ENCODE results near the gene TRIM75. TPM values are rescaled to one million over a fixed set of nuclear protein-coding genes. Genes with fewer than 3 reads are reported as not detected.
"Not testable (repeated sequence)": the region's sequence is repeated elsewhere in the genome, so short reads cannot be mapped to it uniquely, and the experiment has no call there.

TRIM75 gene
- total RNA-seq, 2 experiments from 2014 or later: not detected

GRCh38 chr4:165031436-165032211 is 22.0 kb upstream of the TRIM75 start, which contains the start of gene TRIM60:
TRIM60 (plus strand) TSS chr4:165031999; CDS start chr4:165040073, 8,074 bp downstream.
- CTCF ChIA-PET: no interaction called here
- no peaks in the 10 kb centered on the region for H3K4me1 Mint-ChIP-seq
- H3K36me3 Mint-ChIP-seq (ENCODE audit: low read depth): no peaks in the 10 kb centered on the region
- no peak for DNase-seq
- no peak within 1 kb of the TSS for H3K4me3 Mint-ChIP-seq
- POLR2A ChIA-PET: no interaction called here
- no peak within 1 kb of the TSS for H3K27ac Mint-ChIP-seq
- H3K9me3 Mint-ChIP-seq: no peaks in the 10 kb centered on the region
- peaks cover 2% of the 10 kb centered on the region for H3K27me3 Mint-ChIP-seq

GRCh38 chr4:165048170-165048569 is 5.5 kb upstream of the TRIM75 start:
- H3K4me1 Mint-ChIP-seq: no peaks in the 10 kb centered on the region
- H3K36me3 Mint-ChIP-seq (ENCODE audit: low read depth): no peaks in the 10 kb centered on the region
- no peak overlapping the region for H3K27ac Mint-ChIP-seq
- CTCF ChIA-PET: no interaction called here
- POLR2A ChIA-PET: interaction anchor here (0.6 kb wide), 1 partner anchor 28 kb away, joined by 4 read pairs; no protein-coding TSS in a partner anchor
- peaks cover 5% of the 10 kb centered on the region for H3K27me3 Mint-ChIP-seq
- no peak overlapping the region for H3K4me3 Mint-ChIP-seq
- H3K9me3 Mint-ChIP-seq: no peaks in the 10 kb centered on the region
- DNase-seq: no peak

- Mint-ChIP-seq H3K36me3 (ENCODE audit: low read depth) (no peaks in the 10 kb centered on the region), H3K27me3 (no peaks in the 10 kb centered on the region), H3K27ac (no peak overlapping the region), H3K4me1 (no peaks in the 10 kb centered on the region), H3K4me3 (no peak overlapping the region), H3K9me3 (no peaks in the 10 kb centered on the region)
- no peak for DNase-seq
- ChIA-PET CTCF (no interaction called here), POLR2A (no interaction called here)
These were observed 1.0 kb upstream of the TRIM75 start for GRCh38 chr4:165052627-165053026.

GRCh38 chr4:165055601-165056000 is 1.9 kb downstream of the TRIM75 start:
- Mint-ChIP-seq H3K4me3 (no peak overlapping the region), H3K27me3 (no peaks in the 10 kb centered on the region), H3K27ac (no peak overlapping the region), H3K4me1 (no peaks in the 10 kb centered on the region), H3K9me3 (no peaks in the 10 kb centered on the region), H3K36me3 (ENCODE audit: low read depth) (no peaks in the 10 kb centered on the region)
- POLR2A ChIA-PET: no interaction called here
- CTCF ChIA-PET: no interaction called here
- no peak for DNase-seq

- no peak overlapping the region for H3K4me3 Mint-ChIP-seq
- DNase-seq: no peak
- no peaks in the 10 kb centered on the region for H3K9me3 Mint-ChIP-seq
- no peak overlapping the region for H3K27ac Mint-ChIP-seq
- ChIA-PET POLR2A (interaction anchor here (0.5 kb wide), 1 partner anchor 131 kb away, joined by 3 read pairs; no protein-coding TSS in a partner anchor), CTCF (no interaction called here)
- no peaks in the 10 kb centered on the region for H3K27me3 Mint-ChIP-seq
- H3K4me1 Mint-ChIP-seq: no peaks in the 10 kb centered on the region
- no peaks in the 10 kb centered on the region for H3K36me3 Mint-ChIP-seq (ENCODE audit: low read depth)
These were observed 5.0 kb downstream of the TRIM75 start for GRCh38 chr4:165058666-165059065.

- Mint-ChIP-seq H3K4me1 (no peaks in the 10 kb centered on the region), H3K4me3 (no peak overlapping the region), H3K9me3 (no peaks in the 10 kb centered on the region), H3K27me3 (no peaks in the 10 kb centered on the region), H3K27ac (no peak overlapping the region), H3K36me3 (ENCODE audit: low read depth) (no peaks in the 10 kb centered on the region)
- CTCF ChIA-PET: no interaction called here
- POLR2A ChIA-PET: interaction anchor here (0.5 kb wide), 1 partner anchor 131 kb away, joined by 3 read pairs; no protein-coding TSS in a partner anchor
- DNase-seq: no peak
These were observed 5.7 kb downstream of the TRIM75 start for GRCh38 chr4:165059386-165059785.

- POLR2A ChIA-PET: interaction anchor here (0.7 kb wide), 1 partner anchor 305 kb away, joined by 3 read pairs; no protein-coding TSS in a partner anchor
- Mint-ChIP-seq H3K36me3 (ENCODE audit: low read depth) (no peaks in the 10 kb centered on the region), H3K9me3 (no peaks in the 10 kb centered on the region), H3K4me3 (no peak overlapping the region), H3K27me3 (no peaks in the 10 kb centered on the region), H3K27ac (no peak overlapping the region), H3K4me1 (no peaks in the 10 kb centered on the region)
- DNase-seq: no peak
- CTCF ChIA-PET: interaction anchor here (1.2 kb wide), 1 partner anchor 36 kb away, joined by 3 read pairs; no protein-coding TSS in a partner anchor
These were observed 7.3 kb downstream of the TRIM75 start for GRCh38 chr4:165060938-165061337.

- ChIA-PET CTCF (no interaction called here), POLR2A (no interaction called here)
- Mint-ChIP-seq H3K36me3 (ENCODE audit: low read depth) (no peaks in the 10 kb centered on the region), H3K9me3 (no peaks in the 10 kb centered on the region), H3K27me3 (no peaks in the 10 kb centered on the region), H3K27ac (no peak overlapping the region), H3K4me1 (no peaks in the 10 kb centered on the region), H3K4me3 (no peak overlapping the region)
- DNase-seq: no peak
These were observed 16.9 kb downstream of the TRIM75 start for GRCh38 chr4:165070560-165070959.

GRCh38 chr4:165073346-165073745 is 19.7 kb downstream of the TRIM75 start:
- POLR2A ChIA-PET; H3K9me3 Mint-ChIP-seq; DNase-seq; H3K4me3 Mint-ChIP-seq; H3K4me1 Mint-ChIP-seq; H3K27ac Mint-ChIP-seq; H3K27me3 Mint-ChIP-seq; H3K36me3 Mint-ChIP-seq (ENCODE audit: low read depth): not testable (repeated sequence)
- CTCF ChIA-PET: interaction anchor here (0.8 kb wide), 1 partner anchor 11 kb away, joined by 3 read pairs; no protein-coding TSS in a partner anchor

GRCh38 chr4:165077034-165077578 is 23.4 kb downstream of the TRIM75 start:
- Mint-ChIP-seq H3K4me1 (no peaks in the 10 kb centered on the region), H3K27me3 (no peaks in the 10 kb centered on the region), H3K36me3 (ENCODE audit: low read depth) (peaks cover 9% of the 10 kb centered on the region), H3K9me3 (no peaks in the 10 kb centered on the region), H3K27ac (no peak overlapping the region), H3K4me3 (no peak overlapping the region)
- ChIA-PET POLR2A (no interaction called here), CTCF (no interaction called here)
- no peak for DNase-seq

- POLR2A ChIA-PET: no interaction called here
- Mint-ChIP-seq H3K4me1 (no peaks in the 10 kb centered on the region), H3K27ac (no peak overlapping the region), H3K27me3 (no peaks in the 10 kb centered on the region), H3K9me3 (no peaks in the 10 kb centered on the region), H3K4me3 (no peak overlapping the region), H3K36me3 (ENCODE audit: low read depth) (peaks cover 9% of the 10 kb centered on the region)
- no peak for DNase-seq
- CTCF ChIA-PET: no interaction called here
These were observed 25.8 kb downstream of the TRIM75 start for GRCh38 chr4:165079476-165079875.

GRCh38 chr4:165084787-165085186 is 31.1 kb downstream of the TRIM75 start:
- H3K9me3 Mint-ChIP-seq, H3K4me1 Mint-ChIP-seq, H3K4me3 Mint-ChIP-seq, H3K27me3 Mint-ChIP-seq, DNase-seq, H3K27ac Mint-ChIP-seq, POLR2A ChIA-PET: not testable (repeated sequence)
- H3K36me3 Mint-ChIP-seq (ENCODE audit: low read depth): peaks cover 11% of the 10 kb centered on the region
- CTCF ChIA-PET: interaction anchor here (0.9 to 1.4 kb wide), 2 partner anchors 10 to 28 kb away, joined by 3 read pairs; partner anchors contain the start of gene TMEM192

GRCh38 chr4:165085946-165086345 is 32.3 kb downstream of the TRIM75 start:
- ChIA-PET CTCF (interaction anchor here (1.4 kb wide), 1 partner anchor 27 kb away, joined by 3 read pairs; the partner anchor contains the start of gene TMEM192), POLR2A (no interaction called here)
- Mint-ChIP-seq H3K4me3 (no peak overlapping the region), H3K36me3 (ENCODE audit: low read depth) (peaks cover 11% of the 10 kb centered on the region), H3K4me1 (no peaks in the 10 kb centered on the region), H3K27ac (no peak overlapping the region), H3K27me3 (no peaks in the 10 kb centered on the region), H3K9me3 (no peaks in the 10 kb centered on the region)
- no peak for DNase-seq

- H3K36me3 Mint-ChIP-seq (ENCODE audit: low read depth): peaks cover 11% of the 10 kb centered on the region
- DNase-seq: no peak
- CTCF ChIA-PET: no interaction called here
- no peaks in the 10 kb centered on the region for H3K9me3 Mint-ChIP-seq
- no peak overlapping the region for H3K27ac Mint-ChIP-seq
- POLR2A ChIA-PET: no interaction called here
- H3K27me3 Mint-ChIP-seq: no peaks in the 10 kb centered on the region
- no peak overlapping the region for H3K4me3 Mint-ChIP-seq
- no peaks in the 10 kb centered on the region for H3K4me1 Mint-ChIP-seq
These were observed 34.7 kb downstream of the TRIM75 start for GRCh38 chr4:165088366-165088765.
